Nephron (organoid): ENCODE data around the gene MAPRE3.

Experiments used
- H3K27ac Mint-ChIP-seq, 3 experiments: 2 replicates each; pipeline ENCODE4 v1.8.0; 2020; ENCODE audit warnings: mixed read lengths in 3 of 3, mild to moderate bottlenecking in 2 of 3, moderate library complexity in 1 of 3
- H3K27me3 Mint-ChIP-seq: 2 replicates; pipeline ENCODE4 v1.8.0; 2021; ENCODE audit warnings: low read depth, mild to moderate bottlenecking, moderate library complexity, mixed read lengths
- H3K36me3 Mint-ChIP-seq: 2 replicates; pipeline ENCODE4 v1.8.0; 2020; ENCODE audit warnings: low read depth, mixed read lengths
- H3K4me1 Mint-ChIP-seq: 2 replicates; pipeline ENCODE4 v1.8.0; 2020; ENCODE audit warnings: mixed read lengths
- H3K4me3 Mint-ChIP-seq, 3 experiments: 2 replicates each; pipeline ENCODE4 v1.8.0; 2020; ENCODE audit warnings: mild to moderate bottlenecking in 3 of 3, mixed read lengths in 3 of 3, moderate library complexity in 2 of 3
- H3K9me3 Mint-ChIP-seq: 2 replicates; pipeline ENCODE4 v1.8.0; 2020; ENCODE audit warnings: mixed read lengths
- TF ChIP-seq, protein P1 (sequence below), 3 experiments: fragments of 200-600 bp; sonication (generic); IDR thresholded peaks; one replicate each; pipeline ENCODE4 v1.5.0; 2021; ENCODE audit warnings: antibody characterized with exemption in 3 of 3; ENCODE audit not compliant: unreplicated experiment in 3 of 3

The MAPRE3 gene

DNA sequence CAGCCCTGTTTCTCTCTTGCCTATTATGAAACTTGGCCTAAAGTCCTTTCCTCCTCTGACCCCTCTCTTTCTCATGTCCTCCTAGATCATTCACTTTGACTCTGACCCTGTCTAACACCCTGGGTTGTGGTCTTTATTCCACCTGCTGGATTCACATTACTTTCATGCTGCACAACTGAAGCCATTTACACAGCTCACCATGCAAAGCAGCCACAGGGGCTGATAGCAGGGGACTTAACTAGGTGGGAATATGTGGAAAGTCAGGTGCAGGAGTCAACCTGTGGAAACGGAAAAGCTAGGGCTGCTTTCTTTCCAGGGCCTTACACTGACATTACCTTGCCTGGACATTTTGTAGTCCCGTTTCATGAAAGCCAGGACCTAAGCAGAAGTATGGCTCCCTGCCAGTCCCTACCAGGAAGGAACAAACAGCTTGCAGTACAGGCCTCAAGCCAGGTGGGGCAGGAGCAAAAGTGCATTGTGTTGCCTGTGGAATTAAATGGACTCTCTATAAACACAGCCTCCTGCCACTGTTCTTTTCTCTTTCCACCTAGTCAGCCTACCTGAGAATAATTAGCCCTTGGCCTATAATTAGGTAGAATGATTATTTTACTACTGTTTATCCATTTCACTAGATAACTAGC, 11.8 kb downstream of the MAPRE3 start:
- Mint-ChIP-seq H3K4me3 (no peak overlapping the region), H3K4me1 (peaks cover 5% of the 10 kb centered on the region), H3K27me3 (peaks cover 8% of the 10 kb centered on the region), H3K27ac (no peak overlapping the region), H3K9me3 (no peaks in the 10 kb centered on the region), H3K36me3 (no peaks in the 10 kb centered on the region)
- TF ChIP-seq, protein P1, sequence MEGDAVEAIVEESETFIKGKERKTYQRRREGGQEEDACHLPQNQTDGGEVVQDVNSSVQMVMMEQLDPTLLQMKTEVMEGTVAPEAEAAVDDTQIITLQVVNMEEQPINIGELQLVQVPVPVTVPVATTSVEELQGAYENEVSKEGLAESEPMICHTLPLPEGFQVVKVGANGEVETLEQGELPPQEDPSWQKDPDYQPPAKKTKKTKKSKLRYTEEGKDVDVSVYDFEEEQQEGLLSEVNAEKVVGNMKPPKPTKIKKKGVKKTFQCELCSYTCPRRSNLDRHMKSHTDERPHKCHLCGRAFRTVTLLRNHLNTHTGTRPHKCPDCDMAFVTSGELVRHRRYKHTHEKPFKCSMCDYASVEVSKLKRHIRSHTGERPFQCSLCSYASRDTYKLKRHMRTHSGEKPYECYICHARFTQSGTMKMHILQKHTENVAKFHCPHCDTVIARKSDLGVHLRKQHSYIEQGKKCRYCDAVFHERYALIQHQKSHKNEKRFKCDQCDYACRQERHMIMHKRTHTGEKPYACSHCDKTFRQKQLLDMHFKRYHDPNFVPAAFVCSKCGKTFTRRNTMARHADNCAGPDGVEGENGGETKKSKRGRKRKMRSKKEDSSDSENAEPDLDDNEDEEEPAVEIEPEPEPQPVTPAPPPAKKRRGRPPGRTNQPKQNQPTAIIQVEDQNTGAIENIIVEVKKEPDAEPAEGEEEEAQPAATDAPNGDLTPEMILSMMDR (IDR thresholded peaks at IDR 0.05; ENCODE audit: unreplicated experiment in 3 of 3): no peak

DNA sequence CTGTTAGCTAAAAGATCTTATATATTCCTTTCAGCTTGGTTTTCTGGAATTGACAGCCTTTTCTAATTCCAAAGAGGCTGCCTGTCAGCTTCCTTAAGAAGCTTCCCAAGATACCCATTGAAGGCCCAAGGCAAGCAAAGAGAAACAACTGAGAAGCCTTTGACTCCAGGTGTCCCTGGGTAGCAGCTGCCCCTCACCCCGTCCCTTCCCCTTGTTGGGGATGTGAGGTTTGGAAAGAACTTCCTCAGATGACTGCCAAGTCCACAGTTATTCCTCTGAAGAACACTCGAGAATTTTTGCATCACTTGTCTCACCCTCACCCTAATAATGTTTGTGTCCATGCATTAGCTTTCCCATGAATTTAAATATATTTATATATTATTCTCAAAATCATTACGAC, 13.3 kb downstream of the MAPRE3 start:
- no peaks in the 10 kb centered on the region for H3K36me3 Mint-ChIP-seq

DNA sequence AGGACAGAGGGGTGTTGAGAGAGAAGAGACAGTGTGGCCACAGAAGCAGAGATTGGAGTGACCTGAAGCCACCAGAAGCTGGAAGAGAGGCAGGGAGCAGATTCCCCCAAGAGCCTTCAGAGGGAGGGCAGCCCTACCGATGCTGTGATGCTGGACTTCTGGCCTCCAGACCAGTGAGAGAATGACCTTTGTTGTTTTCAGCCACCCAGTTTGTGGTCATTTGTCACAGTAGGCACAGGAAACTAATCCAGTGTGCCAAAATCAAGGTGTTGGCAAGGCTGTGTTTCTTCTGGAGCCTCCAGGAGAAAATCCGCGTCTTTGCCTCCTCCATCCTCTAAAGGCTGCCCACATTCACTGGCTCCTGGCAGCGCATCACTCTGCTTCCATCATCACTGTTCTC, 15.4 kb downstream of the MAPRE3 start:
- Mint-ChIP-seq H3K27me3 (peaks cover 17% of the 10 kb centered on the region), H3K36me3 (no peaks in the 10 kb centered on the region), H3K4me3 (no peak overlapping the region), H3K4me1 (no peaks in the 10 kb centered on the region), H3K27ac (no peak overlapping the region), H3K9me3 (no peaks in the 10 kb centered on the region)
- TF ChIP-seq, protein P1 (IDR thresholded peaks at IDR 0.05; ENCODE audit: unreplicated experiment in 3 of 3): no peak

More for the DNA sequence above, 13.3 kb downstream of the MAPRE3 start:
- H3K27me3 Mint-ChIP-seq: peaks cover 8% of the 10 kb centered on the region
- H3K4me3 Mint-ChIP-seq: no peak overlapping the region
- no peak overlapping the region for H3K27ac Mint-ChIP-seq
- TF ChIP-seq, protein P1 (IDR thresholded peaks at IDR 0.05; ENCODE audit: unreplicated experiment in 3 of 3): no peak
- no peaks in the 10 kb centered on the region for H3K9me3 Mint-ChIP-seq
- peaks cover 5% of the 10 kb centered on the region for H3K4me1 Mint-ChIP-seq

DNA sequence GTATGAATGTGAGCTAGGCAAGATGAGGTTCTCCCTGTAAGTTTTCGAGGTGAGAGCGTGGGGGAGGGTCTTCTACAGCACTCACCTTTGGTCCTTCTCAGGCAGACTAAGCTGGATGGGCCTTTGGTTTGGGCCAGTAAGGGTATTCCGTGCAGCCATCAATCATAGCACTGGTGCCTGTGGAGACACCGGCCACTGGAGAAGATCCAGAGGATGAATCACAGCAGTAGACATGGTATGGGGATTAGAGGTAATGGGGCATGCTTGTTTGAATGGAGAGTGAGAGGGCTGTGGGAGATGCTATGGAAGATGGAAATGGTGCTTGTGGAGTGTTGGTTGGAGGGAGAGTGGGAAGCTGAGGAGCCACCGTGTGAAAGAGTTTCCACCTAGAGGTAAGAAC, 16.1 kb downstream of the MAPRE3 start:
- H3K9me3 Mint-ChIP-seq: no peaks in the 10 kb centered on the region
- no peak overlapping the region for H3K27ac Mint-ChIP-seq
- H3K27me3 Mint-ChIP-seq: peaks cover 17% of the 10 kb centered on the region
- TF ChIP-seq, protein P1 (IDR thresholded peaks at IDR 0.05; ENCODE audit: unreplicated experiment in 3 of 3): no peak
- no peaks in the 10 kb centered on the region for H3K4me1 Mint-ChIP-seq
- H3K36me3 Mint-ChIP-seq: no peaks in the 10 kb centered on the region
- H3K4me3 Mint-ChIP-seq: no peak overlapping the region

DNA sequence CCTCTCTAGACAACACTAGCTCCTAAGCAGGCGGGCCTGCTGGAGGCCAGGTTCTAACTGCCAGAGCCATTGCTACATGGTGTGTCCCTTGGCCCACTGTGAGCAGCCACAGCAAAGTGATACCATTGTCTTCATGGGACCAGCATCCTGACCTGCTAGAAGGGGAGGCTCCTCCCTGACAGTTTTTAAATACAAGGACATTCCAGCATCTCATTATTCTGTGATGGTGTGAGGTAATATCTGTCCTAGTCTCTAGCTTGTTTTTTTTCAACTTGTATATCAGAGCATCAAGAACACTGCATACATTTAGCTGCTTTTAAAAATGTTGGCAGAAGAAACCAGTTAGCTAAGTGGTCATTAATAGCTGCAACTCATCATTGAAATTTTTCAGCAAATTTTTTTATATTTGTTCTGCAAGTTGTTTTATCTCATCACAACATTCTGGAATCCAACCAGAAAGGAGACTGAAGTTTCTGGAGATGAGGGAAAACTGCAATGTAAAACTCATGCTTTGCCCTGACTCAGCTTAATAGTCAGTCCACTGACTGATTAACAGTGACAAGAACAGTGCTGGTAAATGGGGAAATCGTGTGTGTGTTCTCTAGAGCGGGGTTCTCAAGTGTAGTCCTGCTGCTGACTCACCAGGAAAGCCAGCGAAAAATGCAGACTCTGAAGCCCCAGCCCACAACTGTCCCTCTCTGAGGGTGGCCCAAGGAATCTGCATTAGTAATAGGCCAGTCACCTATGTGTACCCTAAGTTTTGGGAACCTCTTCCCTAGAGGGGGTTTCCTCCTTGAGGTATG, 17.8 kb downstream of the MAPRE3 start:
- no peaks in the 10 kb centered on the region for H3K9me3 Mint-ChIP-seq
- peaks cover 17% of the 10 kb centered on the region for H3K27me3 Mint-ChIP-seq
- H3K27ac Mint-ChIP-seq: no peak overlapping the region
- H3K4me3 Mint-ChIP-seq: no peak overlapping the region
- H3K36me3 Mint-ChIP-seq: no peaks in the 10 kb centered on the region
- TF ChIP-seq, protein P1 (IDR thresholded peaks at IDR 0.05; ENCODE audit: unreplicated experiment in 3 of 3): no peak
- no peaks in the 10 kb centered on the region for H3K4me1 Mint-ChIP-seq
